ENCODE results near the gene LAMTOR4. TPM values are rescaled to one million over a fixed set of nuclear protein-coding genes. Genes with fewer than 3 reads are reported as not detected.

LAMTOR4 gene
- 54.8 and 60.7 TPM in 2 replicates for total RNA-seq

DNA sequence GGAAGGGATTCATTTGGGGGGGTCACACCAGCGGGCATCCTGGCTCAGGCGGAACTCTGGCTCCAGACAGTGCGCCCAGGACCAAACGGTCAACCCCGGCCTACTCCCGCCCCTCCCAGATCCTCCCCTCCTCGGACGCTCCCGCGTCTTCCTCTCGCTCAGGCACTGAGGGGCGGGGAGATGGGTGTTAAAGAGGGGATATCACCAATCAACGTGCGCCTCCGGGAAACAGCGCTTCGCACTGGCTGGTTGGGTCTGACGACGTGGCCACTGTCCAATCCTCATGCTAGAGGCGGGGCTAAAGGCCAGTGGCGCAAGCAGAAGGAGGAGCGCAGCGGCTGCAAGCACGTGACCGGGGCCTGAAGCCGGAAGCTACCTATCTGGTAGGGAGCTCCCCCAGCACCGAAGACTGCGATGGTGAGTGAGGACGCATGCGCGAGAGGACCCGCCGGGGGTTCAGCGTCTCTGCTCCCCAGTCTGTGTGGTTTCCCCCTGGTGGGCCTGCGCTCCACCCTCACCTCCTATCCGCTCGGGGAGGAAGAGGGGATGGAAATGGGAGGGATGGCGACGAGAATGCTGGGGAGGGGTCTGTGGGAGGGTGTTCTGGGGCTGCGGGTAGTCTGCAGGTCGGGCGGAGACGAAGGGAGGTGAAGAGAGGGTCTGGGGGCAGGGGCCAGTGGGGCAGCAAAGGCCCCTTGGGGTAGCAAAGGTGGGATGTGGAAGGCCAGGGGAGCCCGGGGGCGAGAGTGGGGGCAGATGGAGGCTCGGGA is at the start of gene LAMTOR4:
Gene LAMTOR4, plus strand, starts transcription at position 360 of the 770 bp plus-strand sequence. Its CDS starts 55 bp downstream, at position 415.

DNA sequence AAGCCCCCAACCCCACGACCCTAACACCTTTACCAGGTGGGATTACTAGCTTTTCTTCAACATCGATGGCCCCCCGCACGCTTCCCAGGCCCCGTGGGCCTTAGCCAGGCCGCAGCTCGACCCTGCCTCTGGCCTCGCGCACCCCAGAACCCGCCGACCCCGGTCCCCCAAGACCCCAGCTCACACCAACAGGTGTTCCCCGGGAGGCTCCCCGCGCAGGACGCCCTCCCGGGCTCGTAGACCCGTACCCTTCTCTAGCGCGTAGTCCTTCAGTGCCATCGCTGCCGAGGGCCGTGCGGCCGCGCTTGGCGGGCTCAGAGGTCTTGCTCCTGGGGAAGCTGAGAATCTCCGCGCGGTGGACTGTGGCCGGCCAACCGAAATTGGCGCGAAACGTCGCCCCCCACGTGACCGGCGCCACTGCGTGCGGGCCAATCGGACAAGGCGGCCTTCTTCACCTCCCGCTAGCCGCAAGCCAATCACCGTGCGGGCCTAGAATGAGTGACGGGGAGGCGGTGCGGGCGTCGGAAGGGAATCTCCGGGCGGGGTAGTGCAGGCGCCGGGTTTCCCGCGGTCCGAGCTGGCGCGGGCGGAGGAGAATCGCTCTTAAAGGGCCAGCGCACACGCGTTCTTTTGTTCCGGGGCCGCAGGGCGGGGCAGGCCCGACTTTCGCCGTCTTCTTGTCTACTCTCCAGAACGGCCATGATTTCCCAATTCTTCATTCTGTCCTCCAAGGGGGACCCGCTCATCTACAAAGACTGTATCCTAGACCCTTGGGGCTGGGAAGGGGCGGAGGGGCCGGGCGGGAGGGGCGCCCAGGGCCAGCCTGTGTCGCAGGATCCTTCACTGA is 47.5 kb upstream of the LAMTOR4 start, which contains the start of the genes AP4M1 and MCM7:
Gene AP4M1, plus strand, starts transcription at position 628 of the 847 bp plus-strand sequence. Its CDS starts 72 bp downstream, at position 700.
Gene MCM7, minus strand, starts transcription at position 382 of the 847 bp plus-strand sequence. Its CDS starts 103 bp downstream, at position 279.

DNA sequence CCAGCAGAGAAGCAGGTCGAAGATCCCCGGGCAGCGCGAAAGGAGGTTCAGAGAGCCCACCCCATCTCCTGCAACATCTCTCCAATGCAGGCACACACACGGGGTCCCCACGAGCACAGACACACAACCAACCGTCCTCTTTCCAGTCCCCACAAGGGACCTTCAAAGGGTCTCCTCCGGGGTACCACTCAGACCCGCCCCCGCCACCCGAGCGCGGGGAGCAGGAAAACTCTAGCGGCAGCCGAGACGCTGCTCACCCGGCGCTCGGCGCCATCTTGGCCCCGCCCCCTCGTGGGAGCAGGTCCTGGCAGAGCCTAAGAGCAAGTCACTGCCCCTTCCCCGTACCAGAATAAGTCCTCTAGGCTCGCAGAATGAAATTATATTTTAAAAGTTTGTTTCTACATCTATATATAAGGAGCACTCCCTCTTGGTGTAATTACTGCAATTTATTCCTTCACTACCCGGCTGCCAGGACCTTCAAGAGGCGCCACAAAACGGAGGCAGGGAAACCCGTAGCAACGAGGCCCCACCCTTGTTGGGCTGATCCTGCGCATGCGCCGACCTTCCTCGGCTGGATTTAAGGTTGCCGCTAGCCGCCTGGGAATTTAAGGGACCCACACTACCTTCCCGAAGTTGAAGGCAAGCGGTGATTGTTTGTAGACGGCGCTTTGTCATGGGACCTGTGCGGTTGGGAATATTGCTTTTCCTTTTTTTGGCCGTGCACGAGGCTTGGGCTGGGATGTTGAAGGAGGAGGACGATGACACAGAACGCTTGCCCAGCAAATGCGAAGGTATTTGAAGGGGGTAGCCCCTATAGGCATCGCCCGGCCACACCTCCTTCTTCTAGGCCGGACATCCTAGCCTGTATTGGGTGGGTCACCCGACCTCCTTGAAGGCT is 29.4 kb upstream of the LAMTOR4 start, which contains the start of the genes CNPY4 and TAF6:
Gene CNPY4, plus strand, starts transcription at position 563 of the 898 bp plus-strand sequence. Its CDS starts 111 bp downstream, at position 674.
Gene TAF6, minus strand, starts transcription at position 287 of the 898 bp plus-strand sequence. CDS start 5,149 bp downstream, outside the sequence.

DNA sequence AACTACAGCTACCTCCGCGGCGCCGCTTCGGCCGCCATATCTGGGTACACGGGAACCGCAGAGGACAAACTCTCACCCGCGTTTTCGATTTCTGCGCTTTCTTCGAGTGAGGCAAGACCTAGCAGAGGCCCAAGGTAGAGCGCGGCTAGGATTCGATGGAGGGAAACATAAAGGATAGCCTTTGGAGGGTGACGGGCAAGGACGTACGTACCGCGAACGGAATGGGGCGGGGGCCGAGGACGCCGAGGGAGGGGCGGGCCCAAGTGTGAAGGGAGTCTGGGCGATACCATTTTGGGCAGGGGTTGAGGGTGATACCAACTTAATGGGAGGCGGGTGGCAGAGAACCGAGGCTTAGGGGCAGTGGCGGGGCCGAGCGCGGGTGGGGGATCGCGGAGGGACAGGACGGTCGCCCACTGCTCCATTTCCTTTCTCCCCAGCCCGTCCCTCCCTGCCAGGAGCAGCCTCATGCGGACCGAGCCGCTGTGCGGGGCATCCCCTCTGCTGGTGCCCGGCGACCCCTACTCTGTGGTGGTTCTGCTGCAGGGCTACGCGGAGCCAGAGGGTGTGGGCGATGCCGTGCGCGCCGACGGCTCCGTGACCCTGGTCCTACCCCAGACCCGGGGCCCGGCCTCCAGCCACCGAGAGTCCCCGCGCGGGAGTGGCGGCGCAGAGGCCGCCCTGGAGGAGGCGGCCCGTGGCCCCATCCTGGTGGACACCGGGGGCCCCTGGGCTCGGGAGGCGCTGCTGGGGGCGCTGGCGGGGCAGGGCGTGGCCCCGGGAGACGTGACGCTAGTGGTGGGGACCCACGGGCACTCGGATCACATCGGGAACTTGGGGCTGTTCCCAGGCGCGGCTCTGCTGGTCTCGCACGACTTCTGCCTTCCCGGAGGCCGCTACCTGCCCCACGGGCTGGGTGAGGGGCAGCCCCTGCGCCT is 21.5 kb upstream of the LAMTOR4 start, which contains the start of gene MBLAC1:
Gene MBLAC1, plus strand, starts transcription at position 37 of the 935 bp plus-strand sequence. Its CDS starts 429 bp downstream, at position 466.

DNA sequence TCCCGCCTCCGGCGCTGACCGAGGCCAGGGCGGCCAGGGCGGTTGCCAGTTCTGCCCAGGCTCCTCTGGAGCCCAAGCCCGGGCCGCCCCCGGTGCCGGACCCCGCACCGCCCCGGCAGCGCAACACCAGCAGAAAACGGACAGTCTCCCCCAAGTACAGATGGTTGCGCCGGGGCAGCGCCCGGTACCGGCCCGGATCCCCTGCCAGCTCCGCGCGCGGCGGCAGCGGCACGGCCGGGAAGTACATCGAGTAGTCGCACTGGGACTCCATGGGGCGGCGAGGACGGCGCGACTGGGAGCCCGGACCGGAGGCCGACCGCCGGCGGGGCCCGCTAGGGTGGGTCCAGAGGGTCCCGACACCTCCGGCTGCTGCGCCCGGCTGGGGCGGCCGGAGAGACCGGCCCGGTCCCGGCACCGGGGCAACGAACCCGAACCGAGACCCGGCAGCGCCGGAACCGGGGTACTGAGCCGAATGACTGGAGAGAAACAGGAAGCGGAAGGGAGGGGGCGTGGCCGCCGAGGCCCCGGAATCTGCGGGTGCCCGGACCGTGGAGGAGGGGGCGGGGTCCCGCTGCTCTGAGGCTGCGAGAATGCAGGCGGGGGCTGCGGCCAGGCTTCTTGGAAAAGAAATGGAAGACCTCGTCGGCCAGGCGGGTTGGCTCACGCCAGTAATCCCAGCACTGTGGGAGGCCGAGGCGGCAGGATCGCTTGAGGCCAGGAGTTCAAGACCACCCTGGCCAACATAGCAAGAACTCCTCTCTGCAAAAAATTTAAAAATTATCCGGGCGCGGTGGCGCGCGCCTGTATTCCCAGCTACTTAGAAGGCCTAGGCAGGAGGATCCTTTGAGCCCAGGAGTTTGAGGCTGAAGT is 9.7 kb downstream of the LAMTOR4 start, which contains the start of gene TRAPPC14:
Gene TRAPPC14, minus strand, starts transcription at position 495 of the 870 bp plus-strand sequence. Its CDS starts 224 bp downstream, at position 271.

DNA sequence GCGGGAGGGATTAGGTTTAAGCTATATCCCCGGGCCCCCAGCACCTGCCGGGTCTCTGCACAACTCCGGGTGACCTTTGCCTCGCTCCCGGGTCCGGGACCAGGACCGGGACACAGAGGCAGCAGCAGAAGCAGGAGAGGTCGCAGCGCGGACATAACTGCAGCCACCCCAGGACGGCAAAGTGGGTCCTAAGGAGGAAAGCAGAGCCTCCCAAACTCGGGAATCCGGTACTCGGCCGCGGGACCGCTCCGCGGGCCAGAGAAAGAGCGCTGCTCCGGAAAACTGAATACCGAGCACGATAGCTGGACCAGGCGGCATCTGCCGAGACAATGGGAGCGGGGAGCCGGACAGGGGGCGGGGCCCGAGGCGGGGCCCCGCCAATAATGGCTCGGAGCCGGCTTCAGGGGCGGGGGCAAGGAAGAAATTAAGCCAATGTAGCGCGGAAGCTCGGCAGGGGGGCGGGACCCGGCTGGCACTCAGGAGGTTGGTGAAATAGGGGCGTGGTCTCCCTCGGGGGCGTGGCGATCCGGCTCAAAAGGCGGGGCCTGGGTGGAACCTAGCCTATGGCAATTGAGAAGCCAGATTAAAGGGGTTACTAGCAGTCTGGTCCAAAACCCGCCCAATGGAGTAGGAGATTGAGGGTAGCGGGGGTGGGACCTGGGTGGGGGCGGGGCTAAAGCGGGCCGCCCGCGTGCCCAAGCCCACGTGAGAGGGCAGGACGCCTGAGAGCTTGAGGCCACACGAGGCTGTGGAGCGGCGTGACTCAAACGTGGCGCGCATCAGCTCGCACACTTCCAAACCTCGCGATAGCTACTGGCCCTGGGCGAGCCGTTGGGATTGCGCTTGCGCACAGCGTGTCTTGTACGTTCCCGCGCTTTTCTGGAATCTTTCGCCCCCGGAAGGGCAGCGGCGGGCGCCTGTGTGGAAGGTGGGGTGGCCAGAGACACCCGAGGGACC is 28.6 kb downstream of the LAMTOR4 start, which contains the start of the genes GPC2 and STAG3:
Gene GPC2, minus strand, starts transcription at position 337 of the 957 bp plus-strand sequence. Its CDS starts 182 bp downstream, at position 155.
Gene STAG3, plus strand, starts transcription at position 874 of the 957 bp plus-strand sequence. CDS start 2,639 bp downstream, outside the sequence.

Other genes starting within 250 kb of the LAMTOR4 start
- 25.2 and 29.0 TPM in 2 replicates for gene TRIM4, start 229.4 kb upstream of the LAMTOR4 start, total RNA-seq
- not detected in 2 replicates for gene GJC3, start 219.3 kb upstream of the LAMTOR4 start, total RNA-seq
- gene AZGP1, start 172.9 kb upstream of the LAMTOR4 start, total RNA-seq, result 0.12 TPM in 1 of 2 replicates, not detected in the other
- 42.1 and 62.0 TPM in 2 replicates for gene ZKSCAN1, start 133.3 kb upstream of the LAMTOR4 start, total RNA-seq
- 10.9 and 17.4 TPM in 2 replicates for gene ZSCAN21, start 99.1 kb upstream of the LAMTOR4 start, total RNA-seq
- 23.3 and 31.5 TPM in 2 replicates for gene ZNF3, start 67.2 kb upstream of the LAMTOR4 start, total RNA-seq
- 32.3 and 42.3 TPM in 2 replicates for gene COPS6, start 59.9 kb upstream of the LAMTOR4 start, total RNA-seq
- 12.5 and 12.8 TPM in 2 replicates for gene MCM7, start 47.5 kb upstream of the LAMTOR4 start, total RNA-seq
- gene AP4M1, start 47.3 kb upstream of the LAMTOR4 start, total RNA-seq, result 15.7 and 23.4 TPM in 2 replicates
- gene TAF6, start 29.6 kb upstream of the LAMTOR4 start, total RNA-seq, result 39.9 and 40.7 TPM in 2 replicates
- 29.4 and 31.0 TPM in 2 replicates for gene CNPY4, start 29.3 kb upstream of the LAMTOR4 start, total RNA-seq
- gene MBLAC1, start 22.0 kb upstream of the LAMTOR4 start, total RNA-seq, result 1.8 and 2.9 TPM in 2 replicates
- gene TRAPPC14, start 9.8 kb downstream of the LAMTOR4 start, total RNA-seq, result 10.3 and 14.3 TPM in 2 replicates
- 3.6 and 4.9 TPM in 2 replicates for gene GAL3ST4, start 19.7 kb downstream of the LAMTOR4 start, total RNA-seq
- 0.73 and 1.6 TPM in 2 replicates for gene GPC2, start 28.5 kb downstream of the LAMTOR4 start, total RNA-seq
- gene STAG3, start 29.0 kb downstream of the LAMTOR4 start, total RNA-seq, result 0.12 and 0.32 TPM in 2 replicates
- not detected in 2 replicates for gene PVRIG, start 71.0 kb downstream of the LAMTOR4 start, total RNA-seq
- not detected in 2 replicates for gene SPDYE3, start 158.8 kb downstream of the LAMTOR4 start, total RNA-seq
- gene PILRB, start 209.2 kb downstream of the LAMTOR4 start, total RNA-seq, result 10.7 and 13.4 TPM in 2 replicates
- 0.36 TPM in 1 of 2 replicates, not detected in the other for gene PILRA, start 224.6 kb downstream of the LAMTOR4 start, total RNA-seq